Left ventricle myocardium inferior (tissue), 1 donor: ENCODE data around the gene KATNB1. TPM values are rescaled to one million over a fixed set of nuclear protein-coding genes. Genes with fewer than 3 reads are reported as not detected.

Experiments used
- DNase-seq: peaks from one replicate; pipeline ENCODE4 v3.0.0-alpha.2; 2020
- H3K27ac ChIP-seq: fragments of 200-600 bp; replicated peaks from 2 replicates; pipeline ENCODE4 v1.8.0; 2021
- H3K27me3 ChIP-seq: fragments of 200-600 bp; 2 replicates; pipeline ENCODE4 v1.8.0; 2021; ENCODE audit warnings: low read depth
- H3K36me3 ChIP-seq: fragments of 200-600 bp; 2 replicates; pipeline ENCODE4 v1.8.0; 2021
- H3K4me1 ChIP-seq: fragments of 200-600 bp; 2 replicates; pipeline ENCODE4 v1.8.0; 2021
- H3K4me3 ChIP-seq: fragments of 200-600 bp; 2 replicates; pipeline ENCODE4 v1.8.0; 2021; ENCODE audit warnings: mild to moderate bottlenecking, moderate library complexity
- H3K9me3 ChIP-seq: fragments of 200-600 bp; replicated peaks from 2 replicates; pipeline ENCODE4 v1.8.0; 2021
- CTCF ChIP-seq: fragments of 200-600 bp; IDR thresholded peaks from 2 replicates; pipeline ENCODE4 v1.8.0; 2021; ENCODE audit warnings: antibody characterized with exemption, mild to moderate bottlenecking, borderline replicate concordance
- intact Hi-C: fragments of 100-400 bp; cut with micrococcal nuclease; formaldehyde crosslinking; loops from one replicate; pipeline ENCODE4 v1.11.0; 2022
- total RNA-seq: library from RNA; stranded (reverse); fragmentation: NEBNext Ultra II Directional; extraction: Animal tissue kit (Norgen Biotek cat#: 25700); gene quantifications from one replicate; pipeline ENCODE4 v1.2.1, GENCODE V29; 2021
- donor health status: DM: no; HTN: yes; CAD: no; lungs with severe emphysema.

Gene KATNB1
- total RNA-seq, 1 donor from 2014 or later: 11.2 TPM

- peaks cover 57% of the 10 kb centered on the region for H3K36me3 ChIP-seq
- H3K27ac ChIP-seq: no peak overlapping the region
- peaks cover 35% of the 10 kb centered on the region for H3K4me1 ChIP-seq
- intact Hi-C loops: no loop called here
- no peak overlapping the region for H3K4me3 ChIP-seq
- DNase-seq: no peak
- TF ChIP-seq CTCF: no peak
- H3K9me3 ChIP-seq: no peaks in the 10 kb centered on the region
- no peaks in the 10 kb centered on the region for H3K27me3 ChIP-seq
Observed at GRCh38 chr16:57756424-57757325, 21.1 kb downstream of the KATNB1 start.

GRCh38 chr16:57757326-57757786 lies 21.8 kb downstream of the KATNB1 start:
- intact Hi-C loops: no loop called here
- H3K4me3 ChIP-seq: no peak overlapping the region
- peaks cover 57% of the 10 kb centered on the region for H3K36me3 ChIP-seq
- DNase-seq: peak; percentile 88
- peak overlapping the region; percentile 83 for H3K27ac ChIP-seq
- H3K9me3 ChIP-seq: no peaks in the 10 kb centered on the region
- peak; percentile 99 for TF ChIP-seq CTCF
- no peaks in the 10 kb centered on the region for H3K27me3 ChIP-seq
- H3K4me1 ChIP-seq: peaks cover 35% of the 10 kb centered on the region

- Histone ChIP-seq H3K36me3 (peaks cover 56% of the 10 kb centered on the region), H3K4me3 (no peak overlapping the region), H3K9me3 (no peaks in the 10 kb centered on the region), H3K27me3 (no peaks in the 10 kb centered on the region), H3K4me1 (peaks cover 35% of the 10 kb centered on the region), H3K27ac (peak overlapping the region; percentile 83)
- TF ChIP-seq CTCF: no peak
- DNase-seq: no peak
- intact Hi-C loops: no loop called here
Observed at GRCh38 chr16:57757883-57758282, 22.3 kb downstream of the KATNB1 start.

DNA sequence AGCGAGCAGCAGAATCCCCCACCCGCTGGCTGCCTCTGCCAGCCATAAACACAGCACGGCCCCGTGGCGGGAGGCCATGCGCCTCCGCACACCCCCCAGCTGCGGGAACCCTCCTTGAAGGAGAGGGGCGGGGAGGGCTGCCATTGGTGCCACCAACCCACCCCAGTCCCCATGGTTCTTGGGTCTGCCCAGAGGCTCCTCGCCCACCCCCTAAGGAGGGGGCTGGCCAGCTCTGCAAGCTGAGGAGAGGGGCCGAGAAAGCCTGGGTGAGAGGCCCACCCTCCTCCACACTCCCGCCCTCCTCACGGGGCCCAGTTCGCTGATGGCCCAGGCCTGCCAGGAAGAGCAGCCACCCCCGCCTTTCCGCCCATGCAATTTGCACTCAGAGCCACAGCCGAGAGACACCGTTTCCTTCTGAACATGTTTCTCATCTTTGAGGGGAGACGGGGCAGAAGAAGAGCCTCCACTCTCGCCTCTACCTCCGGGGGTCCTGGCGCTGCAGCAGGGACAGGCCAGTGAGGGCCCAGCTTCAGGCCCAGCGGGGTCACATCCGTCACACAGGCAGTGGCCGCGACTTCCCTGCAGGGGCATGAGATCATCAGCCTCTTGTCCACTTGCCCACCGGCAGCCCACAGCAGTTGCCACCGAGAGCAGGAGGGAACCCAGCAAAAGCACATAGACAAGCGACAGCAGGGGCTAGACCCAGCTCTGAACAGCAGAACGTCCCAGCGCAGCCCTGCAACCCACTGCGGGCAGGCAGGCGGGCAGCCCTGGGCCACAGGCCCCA lies 23.0 kb downstream of the KATNB1 start:
- H3K4me3 ChIP-seq: peak overlapping the region; percentile 47

More for the DNA sequence above, 23.0 kb downstream of the KATNB1 start:
- H3K36me3 ChIP-seq: peaks cover 55% of the 10 kb centered on the region
- no peaks in the 10 kb centered on the region for H3K27me3 ChIP-seq
- intact Hi-C loops: no loop called here
- H3K4me1 ChIP-seq: peaks cover 35% of the 10 kb centered on the region
- no peak for TF ChIP-seq CTCF
- no peaks in the 10 kb centered on the region for H3K9me3 ChIP-seq
- H3K27ac ChIP-seq: peak overlapping the region; percentile 83
- DNase-seq: no peak
